ENCODE measurements around the gene HOXC10. TPM values are rescaled to one million over a fixed set of nuclear protein-coding genes. Genes with fewer than 3 reads are reported as not detected.

HOXC10 gene
- total and polyA plus RNA-seq, 8 donors, result not detected

DNA sequence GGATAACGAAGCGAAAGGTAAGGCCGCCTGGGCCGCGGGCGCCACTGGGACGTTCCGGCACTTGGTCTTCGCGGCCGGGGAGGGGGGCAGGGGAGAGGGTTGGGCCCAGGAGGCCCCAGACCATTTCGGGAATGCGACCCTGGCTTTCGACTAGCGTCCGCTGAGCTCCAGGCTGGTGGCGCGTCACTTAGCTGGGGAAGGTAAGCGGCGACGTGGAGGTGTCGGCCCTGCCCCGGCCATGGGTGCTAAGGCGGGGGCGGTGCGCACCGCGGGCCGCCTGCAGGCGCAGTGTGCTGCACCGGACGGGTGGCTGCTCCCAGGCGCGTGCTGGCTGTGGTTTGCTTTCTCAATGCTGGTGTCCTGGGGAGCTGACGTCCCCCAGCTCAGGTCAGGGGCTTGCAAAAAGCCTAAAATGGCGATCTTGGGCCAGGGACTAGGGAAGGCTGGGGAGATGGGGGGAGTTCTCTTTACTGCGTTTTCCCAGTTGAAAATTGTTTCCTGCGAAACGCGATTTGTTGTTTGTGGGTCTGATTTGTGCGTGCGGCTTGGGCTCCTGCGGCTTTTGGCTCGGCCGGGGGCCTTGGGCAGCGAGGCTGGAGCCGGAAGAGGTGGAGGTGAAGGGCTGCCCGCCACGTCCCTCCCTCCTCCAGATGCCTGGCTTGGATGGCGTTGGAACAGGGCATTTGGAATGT is 1.2 kb downstream of the HOXC10 start:
- intact Hi-C loops (cut with DNase I; ENCODE audit: low total_unique reads), result no loop called here
- Histone ChIP-seq H3K9me3 (peaks cover 0 to 17% (median 1%) of the 10 kb centered on the region in 4 donors), H3K27me3 (peaks cover 89 to 100% (median 99%) of the 10 kb centered on the region in 3 donors), H3K27ac (no peak overlapping the region), H3K4me3 (peak overlapping the region in 2 of 4 donors; percentile 24 to 30), H3K36me3 (no peaks in the 10 kb centered on the region), H3K4me1 (peaks cover 15 to 42% (median 33%) of the 10 kb centered on the region in 4 donors)
- TF ChIP-seq EP300 (IDR thresholded peaks at IDR 0.05) (no peak), POLR2A (IDR thresholded peaks at IDR 0.05) (no peak), POLR2AphosphoS5 (IDR thresholded peaks at IDR 0.05) (no peak)
- TF ChIP-seq, protein P1, sequence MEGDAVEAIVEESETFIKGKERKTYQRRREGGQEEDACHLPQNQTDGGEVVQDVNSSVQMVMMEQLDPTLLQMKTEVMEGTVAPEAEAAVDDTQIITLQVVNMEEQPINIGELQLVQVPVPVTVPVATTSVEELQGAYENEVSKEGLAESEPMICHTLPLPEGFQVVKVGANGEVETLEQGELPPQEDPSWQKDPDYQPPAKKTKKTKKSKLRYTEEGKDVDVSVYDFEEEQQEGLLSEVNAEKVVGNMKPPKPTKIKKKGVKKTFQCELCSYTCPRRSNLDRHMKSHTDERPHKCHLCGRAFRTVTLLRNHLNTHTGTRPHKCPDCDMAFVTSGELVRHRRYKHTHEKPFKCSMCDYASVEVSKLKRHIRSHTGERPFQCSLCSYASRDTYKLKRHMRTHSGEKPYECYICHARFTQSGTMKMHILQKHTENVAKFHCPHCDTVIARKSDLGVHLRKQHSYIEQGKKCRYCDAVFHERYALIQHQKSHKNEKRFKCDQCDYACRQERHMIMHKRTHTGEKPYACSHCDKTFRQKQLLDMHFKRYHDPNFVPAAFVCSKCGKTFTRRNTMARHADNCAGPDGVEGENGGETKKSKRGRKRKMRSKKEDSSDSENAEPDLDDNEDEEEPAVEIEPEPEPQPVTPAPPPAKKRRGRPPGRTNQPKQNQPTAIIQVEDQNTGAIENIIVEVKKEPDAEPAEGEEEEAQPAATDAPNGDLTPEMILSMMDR (IDR thresholded peaks at IDR 0.05), result no peak
- DNase-seq, result no peak
- 3 to 11% (median 4%) methylated on average over 15 to 50 of the region's 50 CpGs for WGBS, 5 donors

DNA sequence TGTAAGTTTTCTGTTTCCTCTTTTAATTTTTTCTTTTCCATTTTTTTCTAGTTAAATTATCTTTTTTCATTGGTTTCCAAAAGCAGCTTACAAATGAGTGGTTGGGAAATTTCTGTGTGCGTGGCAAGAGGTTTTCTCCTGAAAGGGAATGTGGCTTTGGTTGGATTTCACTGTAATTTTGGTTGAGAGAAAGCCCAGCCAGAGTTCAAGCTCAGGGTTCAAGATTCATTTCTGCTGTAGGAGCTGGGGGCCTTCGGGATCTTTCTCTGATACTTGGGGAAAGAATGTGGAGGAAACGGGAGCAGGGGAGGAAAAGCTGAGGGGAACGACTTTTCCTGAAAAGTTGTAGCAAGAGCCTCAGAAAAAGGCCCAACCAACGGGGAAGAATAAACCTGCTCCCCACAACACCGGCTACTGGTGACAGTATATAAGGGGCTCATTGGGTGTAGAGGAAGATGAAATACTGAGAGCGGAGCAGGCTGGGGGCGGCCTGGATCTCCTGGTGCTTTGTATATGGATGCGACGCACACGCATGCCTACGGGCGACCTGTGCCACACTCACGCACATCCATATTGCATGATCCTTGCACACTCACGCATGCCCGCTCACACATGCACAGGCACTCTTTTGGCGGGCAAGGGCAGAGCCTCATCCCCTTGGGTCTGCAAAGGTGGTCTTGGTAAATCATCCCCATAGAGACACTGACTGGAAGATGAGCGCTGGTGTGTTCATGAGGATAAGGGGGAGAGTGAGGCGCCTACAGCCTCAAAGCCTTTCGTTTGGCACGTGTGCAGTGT is 1.9 kb downstream of the HOXC10 start:
- Histone ChIP-seq H3K27ac (no peak overlapping the region), H3K4me3 (no peak overlapping the region), H3K27me3 (peaks cover 91 to 100% (median 100%) of the 10 kb centered on the region in 3 donors), H3K9me3 (peaks cover 0 to 15% (median 1%) of the 10 kb centered on the region in 4 donors), H3K4me1 (peaks cover 15 to 42% (median 33%) of the 10 kb centered on the region in 4 donors), H3K36me3 (no peaks in the 10 kb centered on the region)
- TF ChIP-seq EP300 (IDR thresholded peaks at IDR 0.05) (no peak), POLR2AphosphoS5 (IDR thresholded peaks at IDR 0.05) (no peak), POLR2A (IDR thresholded peaks at IDR 0.05) (no peak)
- TF ChIP-seq, protein P1 (IDR thresholded peaks at IDR 0.05), result no peak
- intact Hi-C loops (cut with DNase I; ENCODE audit: low total_unique reads), result no loop called here
- WGBS, 5 donors, result 19 to 25% (median 22%) methylated on average over 11 to 21 of the region's 21 CpGs
- DNase-seq, result no peak

DNA sequence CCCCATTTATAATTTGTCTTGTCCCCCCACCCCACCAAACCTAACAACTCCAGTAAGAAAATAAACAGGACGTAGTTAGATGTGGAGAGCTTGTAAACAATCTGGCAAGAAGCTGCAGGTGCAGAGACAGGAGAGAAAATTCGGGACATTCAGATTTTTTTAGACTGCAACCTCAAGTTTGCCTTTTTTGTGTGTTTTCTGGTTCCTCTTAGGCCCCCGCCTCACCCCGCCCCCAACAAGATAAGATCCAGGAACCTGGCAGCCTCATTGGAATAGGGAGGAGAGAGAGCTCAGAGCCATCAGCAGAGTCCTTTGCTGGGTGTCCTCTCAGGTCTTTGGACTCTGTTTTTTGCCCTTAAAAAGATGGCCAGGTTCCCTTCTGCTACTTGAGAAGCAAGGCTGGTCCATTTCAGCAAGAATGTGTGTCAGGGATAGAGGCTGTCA is 2.9 kb downstream of the HOXC10 start:
- peaks cover 0 to 11% (median 0%) of the 10 kb centered on the region in 4 donors for H3K9me3 ChIP-seq
- TF ChIP-seq, protein P1 (IDR thresholded peaks at IDR 0.05), result no peak
- TF ChIP-seq POLR2AphosphoS5 (IDR thresholded peaks at IDR 0.05) (no peak), EP300 (IDR thresholded peaks at IDR 0.05) (no peak), POLR2A (IDR thresholded peaks at IDR 0.05) (no peak)
- intact Hi-C loops (cut with DNase I; ENCODE audit: low total_unique reads), result no loop called here
- H3K27me3 ChIP-seq, result peaks cover 89 to 100% (median 100%) of the 10 kb centered on the region in 3 donors
- no peak overlapping the region for H3K4me3 ChIP-seq
- WGBS, 5 donors, result 7 to 23% (median 10%) methylated on average over 4 of the region's 4 CpGs
- H3K27ac ChIP-seq, result no peak overlapping the region
- H3K4me1 ChIP-seq, result peaks cover 15 to 42% (median 33%) of the 10 kb centered on the region in 4 donors
- no peaks in the 10 kb centered on the region for H3K36me3 ChIP-seq
- no peak for DNase-seq

DNA sequence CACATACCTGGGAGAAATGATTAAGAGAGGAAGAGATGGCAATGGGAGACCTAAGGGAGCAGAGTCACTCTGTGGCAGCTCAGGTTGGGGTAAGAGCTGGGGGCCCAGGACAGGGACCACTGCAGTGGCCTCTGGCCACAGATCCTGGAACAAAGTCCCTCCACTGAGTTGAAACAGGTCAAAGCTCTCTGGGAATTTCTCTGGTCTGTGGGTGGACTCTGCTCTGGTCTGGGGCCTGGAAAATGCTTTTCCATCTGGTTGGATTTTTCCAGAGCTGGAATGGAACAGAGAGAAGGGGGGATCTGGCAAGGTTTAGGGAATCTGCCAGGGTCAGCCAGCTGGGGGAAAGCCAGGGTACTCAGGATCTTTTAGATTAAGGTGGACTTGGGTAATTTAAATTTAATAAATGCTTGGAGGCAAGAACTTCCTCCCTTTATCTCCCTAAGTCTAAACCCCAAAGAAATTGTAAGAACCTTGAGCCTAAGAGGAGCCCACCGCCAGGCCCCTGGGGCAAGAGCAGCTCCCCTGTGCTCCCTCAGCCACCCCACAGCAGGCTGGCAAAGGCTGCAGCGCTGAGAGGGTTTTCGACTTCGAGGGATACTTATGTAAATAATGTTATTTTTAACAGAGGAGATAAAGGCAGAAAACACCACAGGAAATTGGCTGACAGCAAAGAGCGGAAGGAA is 3.7 kb downstream of the HOXC10 start:
- Histone ChIP-seq H3K4me3 (no peak overlapping the region), H3K4me1 (peaks cover 15 to 38% (median 33%) of the 10 kb centered on the region in 4 donors), H3K27me3 (peaks cover 87 to 100% (median 100%) of the 10 kb centered on the region in 3 donors)

More for the DNA sequence above, 3.7 kb downstream of the HOXC10 start:
- Histone ChIP-seq H3K27ac (no peak overlapping the region), H3K36me3 (no peaks in the 10 kb centered on the region), H3K9me3 (peaks cover 0 to 11% (median 0%) of the 10 kb centered on the region in 4 donors)
- no peak for DNase-seq
- WGBS, 5 donors, result 3 to 13% (median 5%) methylated on average over 5 of the region's 5 CpGs
- TF ChIP-seq POLR2AphosphoS5 (IDR thresholded peaks at IDR 0.05) (no peak), EP300 (IDR thresholded peaks at IDR 0.05) (no peak), POLR2A (IDR thresholded peaks at IDR 0.05) (no peak)
- intact Hi-C loops (cut with DNase I; ENCODE audit: low total_unique reads), result no loop called here
